IMR-90 (cell line): ENCODE data around the gene NRSN1. TPM values are rescaled to one million over a fixed set of nuclear protein-coding genes. Genes with fewer than 3 reads are reported as not detected.

Experiments used
- ATAC-seq: fragments of 200-7000 bp; cut with Tn5 transposase; 2 replicates; pipeline ENCODE4 v1.9.1; 2020; ENCODE audit warnings: low read depth, mild to moderate bottlenecking, moderate library complexity
- BruUV-seq: library from RNA; stranded (reverse); fragments of 400-500 nt; replicated peaks from 2 replicates; lab custom pipeline; 2021; lab: Mats Ljungman, UMichigan
- CTCF ChIA-PET: fragments of 300-600 bp; formaldehyde crosslinking; extraction: SDS; loops from one replicate; lab custom pipeline; 2021; ENCODE audit warnings: antibody characterized with exemption; lab: Yijun Ruan, JAX
- POLR2A ChIA-PET: fragments of 300-600 bp; sonication (Branson Sonifier 250); formaldehyde crosslinking; loops from one replicate; lab custom pipeline; 2022; ENCODE audit warnings: antibody characterized with exemption; ENCODE audit not compliant: unreplicated experiment; lab: Charles Lee
- DNase-seq: peaks from one replicate; pipeline ENCODE4 v3.0.0; 2013
- H2AFZ ChIP-seq: replicated peaks from 2 replicates; pipeline ENCODE3; 2013; ENCODE audit warnings: low read length, mild to moderate bottlenecking; ENCODE audit not compliant: poor library complexity
- H2AK5ac ChIP-seq: 2 replicates; pipeline ENCODE4 v1.6.1; 2013; ENCODE audit warnings: low read depth, low read length, inconsistent platforms
- H2AK9ac ChIP-seq: replicated peaks from 2 replicates; pipeline ENCODE3; 2013; ENCODE audit warnings: mild to moderate bottlenecking, low read depth, low read length, moderate library complexity; ENCODE audit not compliant: poor library complexity
- H2BK120ac ChIP-seq: 2 replicates; pipeline ENCODE4 v1.6.1; 2013; ENCODE audit warnings: low read depth, low read length, inconsistent platforms
- H2BK15ac ChIP-seq: 3 replicates; pipeline ENCODE4 v1.6.1; 2013; ENCODE audit warnings: low read depth, low read length, inconsistent platforms
- H2BK20ac ChIP-seq: 2 replicates; pipeline ENCODE4 v1.6.1; 2013; ENCODE audit warnings: low read depth, mild to moderate bottlenecking, inconsistent platforms, low read length, moderate library complexity
- H2BK5ac ChIP-seq: 2 replicates; pipeline ENCODE4 v1.6.1; 2013; ENCODE audit warnings: mild to moderate bottlenecking, low read depth, low read length, inconsistent platforms; ENCODE audit not compliant: poor library complexity, severe bottlenecking
- H3K14ac ChIP-seq: replicated peaks from 2 replicates; pipeline ENCODE4 v1.6.1; 2013; ENCODE audit warnings: low read depth, low read length, inconsistent platforms
- H3K18ac ChIP-seq: 2 replicates; pipeline ENCODE4 v1.6.1; 2013; ENCODE audit warnings: low read depth, low read length, control low read depth
- H3K23ac ChIP-seq: 2 replicates; pipeline ENCODE4 v1.6.1; 2013; ENCODE audit warnings: low read depth, low read length, inconsistent platforms
- H3K27ac ChIP-seq: 2 replicates; pipeline ENCODE4 v1.5.1; 2013; ENCODE audit warnings: mild to moderate bottlenecking, control low read depth, low read length; ENCODE audit not compliant: insufficient read depth
- H3K27me3 ChIP-seq: 2 replicates; pipeline ENCODE4 v1.6.1; 2013; ENCODE audit warnings: low read length; ENCODE audit not compliant: control insufficient read depth, insufficient read depth
- H3K36me3 ChIP-seq: 2 replicates; pipeline ENCODE4 v1.6.1; 2013; ENCODE audit warnings: low read length, mixed read lengths; ENCODE audit not compliant: control insufficient read depth, insufficient read depth
- H3K4ac ChIP-seq: 2 replicates; pipeline ENCODE4 v1.6.1; 2013; ENCODE audit warnings: low read depth, low read length, inconsistent platforms
- H3K4me1 ChIP-seq: 2 replicates; pipeline ENCODE4 v1.6.1; 2013; ENCODE audit warnings: low read length, mixed read lengths; ENCODE audit not compliant: control insufficient read depth, insufficient read depth
- H3K4me2 ChIP-seq: 2 replicates; pipeline ENCODE4 v1.6.1; 2013; ENCODE audit warnings: low read depth, mild to moderate bottlenecking, control low read depth, low read length, moderate library complexity
- H3K4me3 ChIP-seq: 2 replicates; pipeline ENCODE4 v1.5.1; 2013; ENCODE audit warnings: low read depth, mild to moderate bottlenecking, control low read depth, low read length, moderate library complexity; ENCODE audit not compliant: insufficient read depth
- H3K56ac ChIP-seq: 2 replicates; pipeline ENCODE4 v1.6.1; 2013; ENCODE audit warnings: low read length, inconsistent platforms; ENCODE audit not compliant: insufficient read depth; ENCODE audit errors: extremely low read depth
- H3K79me1 ChIP-seq, 2 experiments: 2 replicates each; pipeline ENCODE4 v1.6.1; 2013; ENCODE audit warnings: low read length in 2 of 2, inconsistent platforms in 1 of 2, low read depth in 1 of 2
- H3K9ac ChIP-seq: 2 replicates; pipeline ENCODE4 v1.6.1; 2013; ENCODE audit warnings: low read depth, low read length, control low read depth
- H3K9me1 ChIP-seq: 2 replicates; pipeline ENCODE4 v1.6.1; 2013; ENCODE audit warnings: low read length, inconsistent platforms; ENCODE audit not compliant: insufficient read depth
- H3K9me3 ChIP-seq: 2 replicates; pipeline ENCODE4 v1.6.1; 2013; ENCODE audit warnings: low read length; ENCODE audit not compliant: control insufficient read depth, insufficient read depth
- H4K20me1 ChIP-seq: 2 replicates; pipeline ENCODE4 v1.6.1; 2013; ENCODE audit warnings: low read length, inconsistent platforms; ENCODE audit not compliant: insufficient read depth
- H4K5ac ChIP-seq: 2 replicates; pipeline ENCODE4 v1.6.1; 2013; ENCODE audit warnings: mild to moderate bottlenecking, low read depth, low read length, control low read depth
- H4K8ac ChIP-seq, 2 experiments: 2 replicates each; pipeline ENCODE4 v1.6.1; 2013; ENCODE audit warnings: low read depth in 2 of 2, low read length in 2 of 2, control low read depth in 1 of 2, inconsistent platforms in 1 of 2
- H4K91ac ChIP-seq: 2 replicates; pipeline ENCODE4 v1.6.1; 2013; ENCODE audit warnings: low read depth, low read length, inconsistent platforms; ENCODE audit not compliant: insufficient read depth
- MAZ ChIP-seq: IDR thresholded peaks from 2 replicates; pipeline ENCODE4 v1.6.1; 2012; ENCODE audit warnings: low read depth, mild to moderate bottlenecking, low read length, improper control_type of control experiment, moderate library complexity, borderline replicate concordance
- MXI1 ChIP-seq: IDR thresholded peaks from 2 replicates; pipeline ENCODE4 v1.6.1; 2012; ENCODE audit warnings: low read depth, mild to moderate bottlenecking, low read length, moderate library complexity, borderline replicate concordance
- NFE2L2 ChIP-seq: fragments of 150-350 bp; IDR thresholded peaks from 2 replicates; pipeline ENCODE4 v1.6.1; 2016; ENCODE audit warnings: low read depth, mild to moderate bottlenecking, low read length
- POLR2A ChIP-seq: IDR thresholded peaks from 2 replicates; pipeline ENCODE4 v1.6.1; 2012; ENCODE audit warnings: mild to moderate bottlenecking, low read depth, low read length
- WGBS, 2 experiments: methylation state at CpG; one replicate each; pipeline versions ENCODE4 v1.1.5 to v1.1.7; 2013; ENCODE audit warnings: missing lambda C conversion rate in 2 of 2; ENCODE audit not compliant: insufficient read length in 1 of 2; ENCODE audit errors: extremely low coverage in 2 of 2; 5-methylcytosine and 5-hydroxymethylcytosine counted together
- dilution Hi-C: fragments of 300-500 bp; cut with HindIII; formaldehyde crosslinking; loops from one replicate; pipeline ENCODE4 v1.14.3; 2018; ENCODE audit warnings: low sequenced_read_pairs; ENCODE audit not compliant: unreplicated experiment
- in situ Hi-C: fragments of 300-500 bp; cut with MboI; formaldehyde crosslinking; loops from 3 replicates; pipeline ENCODE4 v1.14.3; 2019; ENCODE audit warnings: low sequenced_read_pairs, inconsistent platforms, mixed read lengths
- intact Hi-C: fragments of 100-400 bp; cut with micrococcal nuclease; formaldehyde crosslinking; loops from 2 replicates; pipeline ENCODE4 v1.10.0; 2022
- polyA plus RNA-seq, 3 experiments: library from polyadenylated mRNA; depleted of rRNA; stranded (reverse); fragments of >200 nt; gene quantifications; 2 replicates each; pipeline ENCODE4 v1.2.3, GENCODE V29; 2012; ENCODE audit warnings: low replicate concordance in 1 of 3
- total RNA-seq: library from RNA; depleted of rRNA; stranded (reverse); fragments of >200 nt; gene quantifications from 2 replicates; pipeline ENCODE4 v1.2.3, GENCODE V29; 2012

Gene NRSN1
- total and polyA plus RNA-seq, 2 of the 4 experiments (the other 2 are of a cell fraction), result not detected

GRCh38 chr6:24092407-24092806 lies 33.6 kb upstream of the NRSN1 start:
- Histone ChIP-seq H2AK9ac (no peak overlapping the region), H3K9ac (no peak overlapping the region), H4K5ac (no peak overlapping the region), H3K23ac (no peak overlapping the region), H2AFZ (no peak overlapping the region), H3K18ac (no peak overlapping the region), H3K4ac (no peak overlapping the region), H3K4me2 (no peak overlapping the region), H3K9me1 (no peaks in the 10 kb centered on the region), H3K27ac (no peak overlapping the region), H3K14ac (no peak overlapping the region), H3K27me3 (no peaks in the 10 kb centered on the region), H3K56ac (no peak overlapping the region), H3K4me3 (no peak overlapping the region), H2BK120ac (no peak overlapping the region), H2BK20ac (no peak overlapping the region), H3K4me1 (no peaks in the 10 kb centered on the region), H3K36me3 (no peaks in the 10 kb centered on the region), H4K8ac (no peak overlapping the region), H2AK5ac (no peak overlapping the region), H2BK5ac (no peak overlapping the region), H3K9me3 (peaks cover 4% of the 10 kb centered on the region), H4K91ac (no peak overlapping the region), H3K79me1 (no peaks in the 10 kb centered on the region), H2BK15ac (no peak overlapping the region), H4K20me1 (no peaks in the 10 kb centered on the region)
- no CpG with 5 or more reads among the region's 3 CpGs for WGBS, 2 experiments
- ATAC-seq (no peak), DNase-seq (no peak)
- intact Hi-C loops (no loop called here), dilution Hi-C loops (no loop called here), in situ Hi-C loops (no loop called here)
- TF ChIP-seq MXI1, result no peak
- no peak for TF ChIP-seq MAZ
- no peak for TF ChIP-seq NFE2L2
- TF ChIP-seq POLR2A, result no peak
- BruUV-seq, result no TSS peak
- CTCF ChIA-PET, result no interaction called here
- POLR2A ChIA-PET, result no interaction called here
